HG03060 (cell line): ENCODE measurements around the gene ZNF555.
A peak's percentile ranks its signal among the peaks of the same experiment; 100 is the strongest.
"Not testable (repeated sequence)": the region's sequence is repeated elsewhere in the genome, so short reads cannot be mapped to it uniquely, and the experiment has no call there.

Source experiments
- ATAC-seq: cut with Tn5 transposase; IDR thresholded peaks from one replicate; pipeline ENCODE4 v1.9.1; 2021; ENCODE audit warnings: low read depth, moderate number of reproducible peaks; ENCODE audit not compliant: unreplicated experiment

The ZNF555 gene

GRCh38 chr19:2806736-2807378 is 34.4 kb upstream of the ZNF555 start:
- no peak for ATAC-seq

GRCh38 chr19:2807379-2808128 is 33.7 kb upstream of the ZNF555 start:
- ATAC-seq: no peak

GRCh38 chr19:2808129-2808941 is 32.9 kb upstream of the ZNF555 start:
- ATAC-seq: no peak

GRCh38 chr19:2809387-2810140 is 31.7 kb upstream of the ZNF555 start:
- no peak for ATAC-seq

- no peak for ATAC-seq
Measured at GRCh38 chr19:2810141-2811091, 30.9 kb upstream of the ZNF555 start.

GRCh38 chr19:2811221-2811722 is 30.0 kb upstream of the ZNF555 start:
- no peak for ATAC-seq

- ATAC-seq: no peak
Measured at GRCh38 chr19:2811735-2812413, 29.4 kb upstream of the ZNF555 start.

GRCh38 chr19:2812414-2813234 is 28.7 kb upstream of the ZNF555 start:
- no peak for ATAC-seq

- ATAC-seq: no peak
Measured at GRCh38 chr19:2813235-2814160, 27.8 kb upstream of the ZNF555 start.

GRCh38 chr19:2814426-2814825 is 26.8 kb upstream of the ZNF555 start:
- no peak for ATAC-seq

GRCh38 chr19:2815191-2815614 is 26.1 kb upstream of the ZNF555 start:
- no peak for ATAC-seq

GRCh38 chr19:2815923-2816322 is 25.4 kb upstream of the ZNF555 start:
- no peak for ATAC-seq

GRCh38 chr19:2816641-2817040 is 24.6 kb upstream of the ZNF555 start:
- ATAC-seq: no peak

GRCh38 chr19:2817237-2817829 is 23.9 kb upstream of the ZNF555 start:
- ATAC-seq: not testable (repeated sequence)

GRCh38 chr19:2819540-2820111 is 21.6 kb upstream of the ZNF555 start, which contains the start of gene ZNF554:
Gene ZNF554, plus strand, starts transcription at chr19:2819868. Its CDS starts 204 bp downstream, at chr19:2820072.
- ATAC-seq: peak; percentile 74

GRCh38 chr19:2820112-2820702 is 21.1 kb upstream of the ZNF555 start:
- ATAC-seq: no peak
